Measurements from ENCODE around the gene C15orf62. TPM values are rescaled to one million over a fixed set of nuclear protein-coding genes. Genes with fewer than 3 reads are reported as not detected.

The C15orf62 gene
- total RNA-seq, 3 donors from 2014 or later: 0.24 to 0.53 (median 0.25) TPM

GRCh38 chr15:40806672-40807027, 36.9 kb downstream of the C15orf62 start:
- Mint-ChIP-seq H3K27me3 (ENCODE audit: low read depth) (no peaks in the 10 kb centered on the region), H3K9me3 (no peaks in the 10 kb centered on the region), H3K36me3 (ENCODE audit: insufficient read depth) (peaks cover 12% of the 10 kb centered on the region), H3K4me3 (peak overlapping the region; percentile 98), H3K4me1 (ENCODE audit: low read depth) (peaks cover 20% of the 10 kb centered on the region)
- DNase-seq: no peak
- ATAC-seq: peak; percentile 0 to 1

- Mint-ChIP-seq H3K4me1 (ENCODE audit: low read depth) (peaks cover 17% of the 10 kb centered on the region), H3K4me3 (peak within 1 kb of the TSS; percentile 98), H3K27me3 (ENCODE audit: low read depth) (no peaks in the 10 kb centered on the region), H3K36me3 (ENCODE audit: insufficient read depth) (peaks cover 9% of the 10 kb centered on the region), H3K9me3 (no peaks in the 10 kb centered on the region)
- ATAC-seq (peak; percentile 98), DNase-seq (peak; percentile 91)
These were observed 37.5 kb downstream of the C15orf62 start, which contains the start of the genes DNAJC17 and ZFYVE19 for GRCh38 chr15:40807028-40807887. Gene DNAJC17 (minus strand): TSS chr15:40807473. CDS start chr15:40807446, 27 bp downstream. Gene ZFYVE19 (plus strand): TSS chr15:40807089. CDS start chr15:40807590, 501 bp downstream.

- Mint-ChIP-seq H3K4me1 (ENCODE audit: low read depth) (peaks cover 17% of the 10 kb centered on the region), H3K4me3 (peak overlapping the region; percentile 98), H3K27me3 (ENCODE audit: low read depth) (no peaks in the 10 kb centered on the region), H3K36me3 (ENCODE audit: insufficient read depth) (peaks cover 13% of the 10 kb centered on the region), H3K9me3 (no peaks in the 10 kb centered on the region)
- DNase-seq (no peak), ATAC-seq (no peak)
These were observed 38.2 kb downstream of the C15orf62 start for GRCh38 chr15:40807888-40808461.

GRCh38 chr15:40808861-40809450, 39.2 kb downstream of the C15orf62 start:
- no peak for DNase-seq
- peaks cover 14% of the 10 kb centered on the region for H3K4me1 Mint-ChIP-seq (ENCODE audit: low read depth)
- no peak for ATAC-seq
- H3K27me3 Mint-ChIP-seq (ENCODE audit: low read depth): no peaks in the 10 kb centered on the region
- H3K9me3 Mint-ChIP-seq: no peaks in the 10 kb centered on the region
- peak overlapping the region; percentile 98 for H3K4me3 Mint-ChIP-seq
- peaks cover 13% of the 10 kb centered on the region for H3K36me3 Mint-ChIP-seq (ENCODE audit: insufficient read depth)

GRCh38 chr15:40812721-40813425, 43.1 kb downstream of the C15orf62 start:
- no peak for DNase-seq
- H3K9me3 Mint-ChIP-seq: no peaks in the 10 kb centered on the region
- H3K27me3 Mint-ChIP-seq (ENCODE audit: low read depth): no peaks in the 10 kb centered on the region
- ATAC-seq: no peak
- peaks cover 18% of the 10 kb centered on the region for H3K36me3 Mint-ChIP-seq (ENCODE audit: insufficient read depth)
- peaks cover 7% of the 10 kb centered on the region for H3K4me1 Mint-ChIP-seq (ENCODE audit: low read depth)
- H3K4me3 Mint-ChIP-seq: no peak overlapping the region

GRCh38 chr15:40815042-40815698, 45.4 kb downstream of the C15orf62 start:
- Mint-ChIP-seq H3K36me3 (ENCODE audit: insufficient read depth) (peaks cover 18% of the 10 kb centered on the region), H3K27me3 (ENCODE audit: low read depth) (no peaks in the 10 kb centered on the region), H3K4me1 (ENCODE audit: low read depth) (no peaks in the 10 kb centered on the region), H3K4me3 (no peak overlapping the region), H3K9me3 (no peaks in the 10 kb centered on the region)
- no peak for ATAC-seq
- DNase-seq: no peak

GRCh38 chr15:40819048-40819447, 49.3 kb downstream of the C15orf62 start:
- no peak for ATAC-seq
- Mint-ChIP-seq H3K9me3 (no peaks in the 10 kb centered on the region), H3K36me3 (ENCODE audit: insufficient read depth) (peaks cover 7% of the 10 kb centered on the region), H3K4me1 (ENCODE audit: low read depth) (no peaks in the 10 kb centered on the region), H3K27me3 (ENCODE audit: low read depth) (no peaks in the 10 kb centered on the region), H3K4me3 (no peak overlapping the region)
- no peak for DNase-seq

- no peaks in the 10 kb centered on the region for H3K36me3 Mint-ChIP-seq (ENCODE audit: insufficient read depth)
- no peaks in the 10 kb centered on the region for H3K9me3 Mint-ChIP-seq
- no peaks in the 10 kb centered on the region for H3K27me3 Mint-ChIP-seq (ENCODE audit: low read depth)
- ATAC-seq: no peak
- H3K4me1 Mint-ChIP-seq (ENCODE audit: low read depth): no peaks in the 10 kb centered on the region
- DNase-seq: no peak
- H3K4me3 Mint-ChIP-seq: no peak overlapping the region
These were observed 51.4 kb downstream of the C15orf62 start for GRCh38 chr15:40821195-40821594.

Other genes with a start within 250 kb of the C15orf62 start
- gene CCDC32, start 204.9 kb upstream of the C15orf62 start, total RNA-seq: 10 to 100 TPM; 29.9 to 33.9 (median 31.0) TPM
- 10 to 100 TPM; 33.3 to 41.1 (median 37.0) TPM for gene RPUSD2, start 200.7 kb upstream of the C15orf62 start, total RNA-seq
- 1 to 10 TPM; 2.9 to 4.1 (median 3.6) TPM for gene KNL1, start 175.7 kb upstream of the C15orf62 start, total RNA-seq
- 10 to 100 TPM; 28.2 to 39.7 (median 31.0) TPM for gene RAD51, start 74.8 kb upstream of the C15orf62 start, total RNA-seq
- gene RMDN3, start 14.7 kb upstream of the C15orf62 start, total RNA-seq: 10 to 100 TPM; 62.1 to 63.7 (median 62.9) TPM
- gene GCHFR, start 5.9 kb upstream of the C15orf62 start, total RNA-seq: 10 to 100 TPM; 18.5 to 25.6 (median 25.3) TPM
- 10 to 100 TPM; 19.5 to 23.5 (median 20.3) TPM for gene ZFYVE19, start 37.1 kb downstream of the C15orf62 start, total RNA-seq
- 10 to 100 TPM; 49.1 to 62.1 (median 49.9) TPM for gene DNAJC17, start 37.5 kb downstream of the C15orf62 start, total RNA-seq
- gene PPP1R14D, start 58.7 kb downstream of the C15orf62 start, total RNA-seq: not detected
- 10 to 100 TPM; 10.8 to 13.5 (median 12.2) TPM for gene SPINT1, start 74.1 kb downstream of the C15orf62 start, total RNA-seq
- gene RHOV, start 104.3 kb downstream of the C15orf62 start, total RNA-seq: under 1 TPM; 0.35 to 0.53 (median 0.49) TPM
- 10 to 100 TPM; 15.9 to 16.7 (median 16.4) TPM for gene VPS18, start 124.5 kb downstream of the C15orf62 start, total RNA-seq
- gene DLL4, start 159.4 kb downstream of the C15orf62 start, total RNA-seq: under 1 TPM; 0.05 to 0.38 (median 0.37) TPM
- gene CHAC1, start 183.5 kb downstream of the C15orf62 start, total RNA-seq: 10 to 100 TPM; 12.0 to 31.3 (median 20.8) TPM

All from activated T-cell treated with anti-CD3 and anti-CD28 coated beads, Interleukin-2, amount 50 U/mL, for 4 hours (primary cell).